ENCODE measurements around the gene TRIP10.

The TRIP10 gene

GRCh38 chr19:6712692-6713670 is 26.5 kb upstream of the TRIP10 start:
- DNase-seq, result no peak

- no peak for DNase-seq
Observed at GRCh38 chr19:6713773-6714692, 25.4 kb upstream of the TRIP10 start.

- DNase-seq, result no peak
Observed at GRCh38 chr19:6714749-6715555, 24.5 kb upstream of the TRIP10 start.

GRCh38 chr19:6716610-6716970 is 22.9 kb upstream of the TRIP10 start:
- DNase-seq, result no peak

- DNase-seq, result no peak
Observed at GRCh38 chr19:6717036-6717435, 22.4 kb upstream of the TRIP10 start.

GRCh38 chr19:6717441-6717971 is 22.0 kb upstream of the TRIP10 start:
- no peak for DNase-seq

- no peak for DNase-seq
Observed at GRCh38 chr19:6718111-6718740, 21.3 kb upstream of the TRIP10 start.

GRCh38 chr19:6718741-6719539 is 20.5 kb upstream of the TRIP10 start:
- DNase-seq, result no peak

- DNase-seq, result no peak
Observed at GRCh38 chr19:6719540-6719861, 20.0 kb upstream of the TRIP10 start.

GRCh38 chr19:6719992-6720368 is 19.5 kb upstream of the TRIP10 start:
- no peak for DNase-seq

- no peak for DNase-seq
Observed at GRCh38 chr19:6720369-6721137, 18.9 kb upstream of the TRIP10 start, which contains the start of gene C3. C3 (minus strand) TSS chr19:6720650; CDS start chr19:6720589, 61 bp downstream.

- no peak for DNase-seq
Observed at GRCh38 chr19:6721138-6721474, 18.4 kb upstream of the TRIP10 start.

- DNase-seq, result no peak
Observed at GRCh38 chr19:6721773-6722172, 17.7 kb upstream of the TRIP10 start.

- DNase-seq, result no peak
Observed at GRCh38 chr19:6723108-6723618, 16.3 kb upstream of the TRIP10 start.

GRCh38 chr19:6723738-6724137 is 15.7 kb upstream of the TRIP10 start:
- DNase-seq, result no peak

- DNase-seq, result no peak
Observed at GRCh38 chr19:6724631-6725492, 14.6 kb upstream of the TRIP10 start.

- no peak for DNase-seq
Observed at GRCh38 chr19:6725513-6726231, 13.8 kb upstream of the TRIP10 start.

GRCh38 chr19:6728346-6728745 is 11.1 kb upstream of the TRIP10 start:
- DNase-seq, result no peak

All from activated effector memory CD4-positive, alpha-beta T cell treated with anti-CD3 and anti-CD28 coated beads, Interleukin-2, amount 50 U/mL, for 16 hours (primary cell).